ENCODE results near the gene COX4I2.

DNA sequence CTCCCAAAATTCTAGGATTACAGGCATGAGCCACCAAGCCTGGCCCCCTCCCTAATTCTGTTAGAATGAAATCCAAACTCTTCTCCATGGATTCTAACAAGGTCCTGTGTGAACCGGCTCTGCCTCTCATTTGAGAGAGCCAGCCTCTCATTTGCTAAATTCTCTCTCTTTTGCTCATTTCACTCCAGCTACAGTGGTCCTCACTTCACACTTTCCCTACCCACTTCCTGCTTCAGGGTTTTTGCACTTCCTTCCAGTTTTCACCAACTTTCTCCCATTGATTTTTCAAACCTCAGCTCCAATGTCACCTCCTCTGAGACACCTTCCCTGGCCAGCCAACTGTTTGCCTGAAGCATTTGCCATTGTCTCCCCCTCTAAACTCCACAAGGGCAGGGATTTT lies 5.1 kb downstream of the COX4I2 start:
- TF ChIP-seq, protein P1, sequence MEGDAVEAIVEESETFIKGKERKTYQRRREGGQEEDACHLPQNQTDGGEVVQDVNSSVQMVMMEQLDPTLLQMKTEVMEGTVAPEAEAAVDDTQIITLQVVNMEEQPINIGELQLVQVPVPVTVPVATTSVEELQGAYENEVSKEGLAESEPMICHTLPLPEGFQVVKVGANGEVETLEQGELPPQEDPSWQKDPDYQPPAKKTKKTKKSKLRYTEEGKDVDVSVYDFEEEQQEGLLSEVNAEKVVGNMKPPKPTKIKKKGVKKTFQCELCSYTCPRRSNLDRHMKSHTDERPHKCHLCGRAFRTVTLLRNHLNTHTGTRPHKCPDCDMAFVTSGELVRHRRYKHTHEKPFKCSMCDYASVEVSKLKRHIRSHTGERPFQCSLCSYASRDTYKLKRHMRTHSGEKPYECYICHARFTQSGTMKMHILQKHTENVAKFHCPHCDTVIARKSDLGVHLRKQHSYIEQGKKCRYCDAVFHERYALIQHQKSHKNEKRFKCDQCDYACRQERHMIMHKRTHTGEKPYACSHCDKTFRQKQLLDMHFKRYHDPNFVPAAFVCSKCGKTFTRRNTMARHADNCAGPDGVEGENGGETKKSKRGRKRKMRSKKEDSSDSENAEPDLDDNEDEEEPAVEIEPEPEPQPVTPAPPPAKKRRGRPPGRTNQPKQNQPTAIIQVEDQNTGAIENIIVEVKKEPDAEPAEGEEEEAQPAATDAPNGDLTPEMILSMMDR (IDR thresholded peaks at IDR 0.05; ENCODE audit: low read length) = no peak
- TF ChIP-seq EZH2 (optimal IDR thresholded peaks at IDR 0.05; ENCODE audit: low read depth, low read length) = no peak
- no peak for TF ChIP-seq EZH2phosphoT487 (IDR thresholded peaks at IDR 0.05; ENCODE audit: low read length)

Measured in MM.1S (cell line).